HG03103 (cell line): ENCODE measurements around the gene CCNL2.
"Not testable (repeated sequence)": the region's sequence is repeated elsewhere in the genome, so short reads cannot be mapped to it uniquely, and the experiment has no call there.

Experiments
- ATAC-seq: cut with Tn5 transposase; IDR thresholded peaks from one replicate; pipeline ENCODE4 v1.9.1; 2021; ENCODE audit warnings: low read depth; ENCODE audit not compliant: unreplicated experiment

Gene CCNL2

DNA sequence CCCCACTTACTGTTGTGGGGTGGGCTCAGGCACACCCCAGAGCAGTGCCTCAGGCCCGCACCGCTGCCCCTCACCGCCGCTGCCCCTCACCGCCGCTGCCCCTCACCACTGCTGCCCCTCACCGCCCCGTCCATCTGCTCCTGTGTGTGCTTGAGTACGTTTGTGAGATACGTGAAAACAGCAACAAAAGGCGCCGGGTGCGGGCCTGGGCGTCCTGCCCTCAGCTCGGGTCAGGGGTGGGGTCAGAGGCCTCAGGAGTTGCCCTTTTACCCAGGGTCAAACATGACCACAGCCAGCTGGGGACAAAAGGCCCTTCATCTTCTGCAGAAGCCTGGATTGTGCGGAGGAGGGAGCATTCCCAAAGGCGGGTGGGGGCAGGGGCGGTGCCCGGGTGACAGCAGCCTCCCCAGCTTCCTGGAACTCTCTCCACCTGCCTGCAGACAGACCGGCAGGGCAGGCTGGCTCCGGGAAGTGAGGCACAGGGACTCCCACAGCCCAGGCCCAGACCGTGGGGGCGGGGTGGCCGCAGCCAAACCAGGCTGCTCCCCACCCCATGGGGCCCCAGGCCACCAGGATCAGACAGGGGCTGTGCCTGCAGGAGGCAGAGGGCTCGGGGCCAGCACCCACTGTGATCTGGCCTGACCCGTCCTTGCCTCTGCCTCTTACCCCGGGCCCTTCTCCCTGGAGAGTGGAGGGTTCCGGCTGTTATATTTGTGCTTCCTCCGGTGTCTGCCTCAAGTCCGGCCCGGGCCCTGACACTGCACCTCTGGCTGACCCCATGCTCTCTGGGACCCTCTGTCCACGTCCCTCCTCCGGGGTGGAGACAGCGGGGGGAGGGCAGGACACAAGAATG lies 34.0 kb upstream of the CCNL2 start:
- no peak for ATAC-seq

DNA sequence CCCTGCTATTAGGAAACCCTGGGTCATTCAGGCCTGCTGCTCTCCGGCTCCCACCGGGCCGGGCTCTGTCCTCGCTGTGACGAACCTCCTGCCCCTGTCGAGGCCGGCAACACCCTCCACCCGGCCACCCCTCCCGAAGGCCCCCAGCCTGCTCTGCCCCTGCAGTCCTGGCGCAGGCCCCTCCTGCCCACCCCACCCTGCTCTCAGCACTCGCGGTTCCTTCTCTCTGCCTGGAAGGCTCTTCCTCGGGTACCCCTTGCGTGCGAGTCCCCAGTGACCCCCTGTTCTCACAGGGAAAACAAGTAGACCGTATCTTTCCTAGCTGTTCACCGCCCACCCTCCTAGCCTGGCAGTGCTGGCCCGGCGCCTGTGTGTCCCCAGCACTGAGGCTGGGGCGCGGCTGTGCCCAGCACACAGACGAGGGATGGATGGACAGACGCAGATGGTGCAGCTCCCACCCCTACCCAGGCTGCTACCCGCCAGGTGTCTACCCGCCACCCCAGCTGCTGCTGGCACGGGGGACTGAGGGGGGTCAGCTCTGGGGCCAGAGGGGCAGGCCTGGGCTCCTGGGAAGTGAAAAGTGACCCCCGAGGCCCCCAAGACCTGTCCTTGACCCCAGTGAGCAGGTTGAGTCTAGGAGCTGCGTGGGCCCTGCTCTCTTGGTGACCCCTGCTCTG lies 33.3 kb upstream of the CCNL2 start:
- ATAC-seq = no peak

DNA sequence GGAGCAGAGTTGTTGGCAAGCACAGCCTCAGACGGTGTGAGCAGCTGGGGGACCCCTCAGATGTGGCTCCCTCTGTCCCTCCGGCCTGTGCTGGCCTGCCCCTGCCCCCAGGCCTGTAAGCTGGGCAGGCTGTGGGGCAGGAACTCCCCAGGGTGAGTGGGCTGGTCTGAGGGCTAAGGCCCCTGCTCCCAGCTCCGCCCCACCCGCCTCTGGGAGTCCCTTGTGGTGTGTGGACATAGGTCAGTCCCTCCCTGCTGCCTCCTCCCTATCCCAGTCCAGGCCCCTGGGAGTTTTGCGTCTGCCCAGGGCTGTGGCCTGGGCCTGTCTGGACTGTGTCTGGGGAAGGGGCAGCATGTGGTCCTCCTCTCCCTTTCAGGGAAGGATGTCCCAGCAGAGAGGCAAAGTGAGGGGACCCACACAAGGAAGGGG lies 32.7 kb upstream of the CCNL2 start:
- no peak for ATAC-seq

DNA sequence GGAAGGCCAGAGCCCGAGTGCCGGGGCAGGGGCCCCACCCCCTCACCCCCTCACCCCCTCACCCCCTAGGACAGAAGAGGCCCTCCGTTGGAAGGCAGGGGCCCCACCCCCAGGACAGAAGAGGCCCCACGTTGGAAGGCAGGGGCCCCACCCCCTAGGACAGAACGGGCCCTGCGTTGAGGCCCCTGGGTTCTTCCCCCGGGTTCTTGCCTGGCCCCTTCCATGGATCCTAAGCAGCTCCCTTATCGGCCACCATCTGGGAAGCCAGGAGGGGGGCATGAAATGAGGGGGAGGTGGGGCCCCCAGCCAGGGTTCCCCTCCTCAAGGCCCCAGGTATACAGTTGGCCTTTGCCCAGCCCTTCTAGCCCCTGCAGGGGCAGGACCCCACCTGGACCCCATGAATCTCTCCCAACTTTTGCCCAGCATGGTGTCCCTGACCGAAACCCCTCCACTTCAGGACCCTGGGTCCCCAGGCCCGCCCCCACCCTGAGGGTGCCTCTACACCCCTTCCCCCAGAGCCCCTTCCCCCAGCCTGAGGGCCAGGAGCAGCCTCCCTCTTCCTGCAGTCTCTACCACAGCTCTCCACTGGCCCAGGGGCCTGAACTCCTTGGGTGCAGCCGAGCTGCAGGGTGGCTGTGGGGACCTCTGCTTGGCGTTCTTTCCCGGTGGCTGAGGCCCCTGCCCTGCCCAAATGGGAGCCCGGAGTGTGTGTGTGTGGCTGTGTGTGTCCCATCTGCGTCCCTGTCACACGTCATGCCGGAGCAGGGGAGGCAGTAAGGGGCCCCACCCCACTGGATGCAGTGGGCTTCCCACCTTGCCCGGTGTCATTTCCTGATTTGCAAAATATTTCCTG lies 32.1 kb upstream of the CCNL2 start:
- no peak for ATAC-seq

DNA sequence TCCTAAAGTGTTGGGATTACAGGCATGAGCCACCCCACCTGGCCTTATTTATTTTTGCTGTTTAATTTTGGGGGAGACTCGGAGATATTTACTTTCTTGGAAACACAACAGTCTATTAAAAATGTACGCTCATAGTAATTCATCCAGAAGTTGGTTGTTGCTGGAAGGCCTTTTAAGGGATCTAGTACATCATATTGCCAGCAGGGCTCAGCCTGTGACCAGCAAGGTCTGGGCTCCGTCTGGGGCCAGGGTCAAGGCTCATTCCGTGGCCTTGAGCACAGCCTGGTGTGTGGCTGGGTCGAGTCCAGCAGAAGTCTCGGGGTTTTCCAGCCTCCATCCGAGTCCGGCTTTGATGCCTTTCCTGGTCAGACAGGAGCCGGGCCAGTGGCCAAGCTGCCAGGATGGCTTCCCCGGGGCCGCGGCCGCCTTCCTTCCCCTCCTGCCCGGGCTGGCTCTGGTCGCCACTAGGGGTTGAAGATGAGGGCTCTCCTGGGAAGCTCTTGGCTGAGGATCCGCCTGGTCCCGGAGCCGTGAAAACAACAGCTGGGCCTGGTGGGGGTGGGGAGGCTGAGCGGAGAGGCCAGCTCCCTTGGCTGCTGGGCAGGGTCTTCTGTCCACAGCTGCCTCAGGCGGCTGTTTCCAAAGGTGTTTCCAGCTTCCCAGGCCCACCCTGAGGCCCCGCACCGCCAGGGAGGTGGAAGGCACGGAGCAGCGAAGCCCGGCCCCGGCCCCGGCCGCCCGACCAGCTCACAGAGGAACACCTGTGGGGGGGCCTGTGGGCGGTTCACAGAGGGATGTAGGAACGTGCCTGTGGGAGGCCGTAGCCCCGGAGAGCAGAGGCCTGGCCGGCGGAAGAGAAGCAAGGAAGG lies 31.2 kb upstream of the CCNL2 start:
- ATAC-seq = no peak

DNA sequence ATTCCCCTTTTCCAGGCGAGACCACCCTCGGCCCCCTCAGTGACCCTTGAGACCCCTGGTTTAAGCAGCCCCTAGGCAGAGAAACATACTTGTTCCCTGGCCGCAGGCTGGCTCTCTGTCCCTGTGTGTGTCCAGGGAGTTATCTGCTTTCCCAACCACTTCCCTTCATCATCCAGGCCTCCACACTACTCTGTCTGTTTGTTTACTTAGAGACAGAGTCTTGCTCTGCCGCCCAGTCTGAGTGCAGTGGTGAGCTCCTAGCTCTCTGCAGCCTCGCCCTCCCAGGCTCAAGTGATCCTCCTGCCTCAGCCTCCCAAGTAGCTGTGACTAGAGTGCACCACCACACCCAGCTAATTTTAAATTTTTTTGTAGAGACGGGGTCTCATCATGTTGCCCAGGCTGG lies 30.5 kb upstream of the CCNL2 start:
- ATAC-seq = no peak

DNA sequence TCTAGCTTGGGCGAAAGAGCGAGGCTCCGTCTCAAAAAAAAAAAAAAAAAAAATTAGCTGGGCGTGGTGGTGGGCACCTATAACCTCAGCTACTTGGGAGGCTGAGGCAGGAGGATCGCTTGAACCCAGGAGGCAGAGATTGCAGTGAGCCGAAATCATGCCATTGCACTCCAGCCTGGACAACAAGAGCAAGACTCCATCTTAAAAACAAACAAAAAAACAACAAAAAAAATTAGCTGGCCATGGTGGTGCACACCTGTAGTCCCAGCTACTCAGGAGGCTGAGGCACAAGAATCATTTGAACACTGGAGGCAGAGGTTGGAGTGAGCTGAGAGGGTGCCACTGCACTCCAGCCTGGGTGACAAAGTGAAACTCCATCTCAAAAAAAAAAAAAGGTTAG lies 29.8 kb upstream of the CCNL2 start:
- not testable (repeated sequence) for ATAC-seq

DNA sequence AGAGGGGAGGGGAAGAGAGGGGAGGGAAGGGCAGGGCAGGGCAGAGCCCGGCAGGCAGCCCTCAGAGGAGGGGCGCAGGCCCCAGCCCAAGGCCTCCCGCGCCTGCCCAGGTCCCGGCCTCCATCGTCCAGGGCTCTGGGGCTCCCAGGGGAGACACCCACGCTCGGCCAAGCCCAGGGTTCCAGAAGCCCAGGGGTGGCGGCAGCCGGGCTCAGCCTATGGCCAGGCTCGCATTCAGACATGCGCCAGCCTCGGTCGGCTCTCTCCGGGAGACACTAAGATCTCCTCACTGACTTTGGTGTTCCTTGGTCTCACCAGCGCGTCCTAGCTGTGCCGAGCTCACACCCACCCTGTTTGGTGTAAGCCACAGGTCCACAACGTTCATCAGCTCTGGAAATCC lies 29.0 kb upstream of the CCNL2 start:
- no peak for ATAC-seq

DNA sequence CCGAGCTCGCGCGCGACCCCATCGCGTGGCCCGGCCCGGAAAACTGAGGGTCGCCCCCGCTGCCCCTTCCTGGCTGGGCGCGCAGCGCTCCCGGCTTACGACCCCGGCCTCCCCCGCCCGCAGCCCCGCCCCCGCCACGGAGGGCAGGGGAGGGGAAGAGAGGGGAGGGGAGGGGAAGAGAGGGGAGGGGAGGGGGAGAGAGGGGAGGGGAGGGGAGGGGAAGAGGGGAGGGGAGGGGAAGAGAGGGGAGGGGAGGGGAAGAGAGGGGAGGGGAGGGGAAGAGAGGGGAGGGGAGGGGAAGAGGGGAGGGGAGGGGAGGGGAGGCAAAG lies 28.6 kb upstream of the CCNL2 start:
- ATAC-seq = no peak

DNA sequence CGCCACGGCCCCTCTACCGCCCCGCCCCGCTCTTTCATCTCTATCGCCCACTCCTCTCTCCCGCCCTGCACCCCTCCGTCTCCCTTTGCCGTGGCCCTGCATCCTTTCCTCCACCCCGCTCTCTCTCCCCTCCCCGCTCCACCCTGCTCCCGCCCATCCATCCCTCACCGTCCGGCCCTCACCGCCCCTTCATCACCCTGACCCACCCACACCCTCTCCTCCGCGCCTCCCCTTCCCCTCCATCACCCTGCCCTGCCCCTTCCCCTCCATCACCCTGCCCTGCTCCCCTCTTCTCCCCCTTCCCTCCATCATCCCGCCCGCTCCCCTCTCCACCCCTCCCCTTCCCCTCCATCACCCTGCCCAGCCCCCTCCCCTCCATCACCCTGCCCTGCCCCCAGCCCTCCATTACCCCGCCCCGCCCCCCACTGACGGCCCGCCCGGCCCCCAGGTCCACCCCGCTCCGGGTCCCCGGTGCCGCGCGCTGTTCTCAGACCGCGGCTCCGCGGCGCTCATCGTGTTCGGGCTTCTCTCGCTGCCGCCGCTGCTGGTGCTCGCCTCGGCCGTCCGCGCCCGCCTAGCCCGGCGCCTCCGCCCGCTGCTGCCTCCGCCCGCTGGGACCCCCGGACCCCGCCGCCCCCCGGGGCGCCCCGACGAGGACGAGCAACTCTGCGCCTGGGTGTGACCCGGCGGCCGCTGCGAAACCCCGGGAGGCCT lies 28.1 kb upstream of the CCNL2 start:
- no peak for ATAC-seq

DNA sequence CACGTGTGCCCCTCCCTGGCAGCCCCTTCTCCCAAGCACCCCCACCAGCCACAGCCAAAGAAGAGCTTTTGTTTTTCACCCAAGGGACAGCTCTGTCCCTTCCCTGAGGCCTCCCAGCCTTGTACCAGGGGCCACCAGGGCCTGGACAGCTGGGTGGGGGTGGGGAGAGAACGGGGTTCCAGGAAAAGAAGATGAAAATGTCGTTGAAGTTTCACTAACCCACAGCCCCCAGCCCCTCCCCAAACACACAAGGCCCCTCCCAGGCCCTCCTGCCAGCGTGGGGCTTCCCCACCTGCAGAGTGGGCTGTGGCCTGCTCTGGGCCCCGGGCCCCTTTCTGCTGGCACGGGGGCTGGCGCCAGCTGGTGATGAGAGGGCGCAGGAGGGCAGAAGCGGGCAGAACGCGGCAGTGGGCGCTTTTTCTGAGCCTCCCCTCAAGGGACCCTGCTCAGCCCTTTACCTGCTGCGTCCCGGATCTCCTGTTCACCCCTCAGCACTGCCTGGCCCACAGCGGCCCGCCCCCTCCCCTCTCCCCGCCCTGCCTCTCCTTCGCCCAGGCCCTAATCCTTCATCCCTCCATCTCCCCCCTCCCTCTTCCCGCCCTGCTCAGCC lies 27.5 kb upstream of the CCNL2 start:
- no peak for ATAC-seq

DNA sequence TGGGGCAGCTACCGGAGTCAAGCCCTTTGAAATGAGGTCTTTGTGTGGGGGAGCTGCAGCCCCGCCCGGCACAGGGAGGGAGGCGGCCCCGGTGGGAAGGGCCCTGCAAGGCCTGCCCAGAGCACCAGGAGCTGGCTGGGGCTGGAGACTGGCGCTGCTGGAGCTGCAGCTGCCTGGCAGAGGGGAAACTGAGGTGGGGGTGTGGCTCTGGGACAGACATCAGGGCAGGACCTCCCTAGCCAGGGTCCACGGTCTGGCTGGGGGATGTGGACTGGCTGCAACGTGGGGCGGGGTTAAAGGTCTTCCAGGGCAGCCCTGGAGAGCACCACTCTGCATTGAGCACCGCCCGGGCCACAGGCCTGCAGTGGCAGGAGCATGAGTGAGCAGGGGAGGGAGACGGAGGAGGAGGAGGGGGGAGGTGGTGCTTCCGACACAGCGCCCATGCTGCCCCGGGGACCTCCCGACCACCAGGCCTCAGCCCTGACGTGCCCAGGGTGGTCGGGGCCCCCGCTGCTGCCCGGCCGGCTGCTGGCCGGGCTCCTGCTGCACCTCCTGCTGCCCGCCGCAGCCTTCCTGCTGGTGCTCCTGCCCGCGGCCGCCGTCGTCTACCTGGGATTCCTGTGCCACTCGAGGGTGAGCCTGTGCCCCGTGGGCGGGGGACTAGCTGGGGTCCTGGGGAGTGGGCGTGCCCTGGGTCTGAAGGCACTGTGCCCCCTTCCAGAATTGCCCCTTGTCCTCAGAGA lies 26.8 kb upstream of the CCNL2 start:
- ATAC-seq = no peak

DNA sequence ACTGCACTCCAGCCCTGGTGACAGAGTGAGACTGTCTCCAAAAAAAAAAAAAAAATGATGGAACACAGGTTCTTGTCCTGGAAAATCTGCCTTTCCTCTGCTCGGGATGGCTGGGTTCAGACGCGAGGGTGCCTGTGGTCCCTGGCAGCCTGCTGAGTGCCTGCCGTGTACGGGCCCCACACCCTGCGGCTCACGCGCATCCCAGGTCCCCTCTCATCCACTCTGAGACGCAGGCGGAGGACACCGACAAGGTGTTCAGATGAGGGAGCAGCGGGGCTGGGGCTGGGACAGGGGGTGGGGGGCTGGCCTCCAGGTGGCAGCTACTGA lies 26.3 kb upstream of the CCNL2 start:
- ATAC-seq = no peak

DNA sequence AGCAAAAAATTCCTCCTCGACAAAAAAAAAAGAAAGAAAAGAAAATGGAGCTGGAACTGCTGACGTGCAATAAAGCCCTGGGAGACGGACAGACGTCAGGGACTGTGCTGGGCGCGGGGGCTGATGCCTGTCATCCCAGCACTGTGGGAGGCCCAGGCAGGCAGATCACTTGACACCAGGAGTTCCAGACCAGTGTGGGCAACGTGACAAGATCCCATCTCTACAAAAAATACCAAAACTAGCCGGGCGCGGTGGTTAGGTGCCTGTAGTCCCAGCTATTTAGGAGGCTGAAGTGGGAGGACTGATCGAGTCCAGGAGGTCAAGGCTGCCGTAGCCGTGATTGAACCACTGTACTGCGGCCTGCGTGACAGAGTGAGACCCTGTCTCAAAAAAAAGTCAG lies 25.6 kb upstream of the CCNL2 start:
- no peak for ATAC-seq

DNA sequence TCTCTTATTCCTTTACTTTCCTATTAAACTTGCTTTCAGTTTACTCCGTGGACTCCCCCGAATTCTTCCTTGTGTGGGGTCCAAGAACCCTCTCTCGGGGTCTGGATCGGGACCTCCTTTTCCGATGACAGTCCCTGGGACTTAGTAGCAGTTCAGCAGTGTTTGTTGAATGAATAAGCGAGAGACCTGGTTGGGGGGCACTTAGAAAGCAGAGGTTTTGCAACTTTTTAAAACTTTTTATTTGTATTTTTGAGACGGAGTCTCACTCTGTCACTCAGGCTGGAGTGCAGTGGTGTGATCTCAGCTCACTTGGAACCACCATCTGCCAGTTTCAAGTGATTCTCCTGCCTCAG lies 24.1 kb upstream of the CCNL2 start:
- no peak for ATAC-seq

DNA sequence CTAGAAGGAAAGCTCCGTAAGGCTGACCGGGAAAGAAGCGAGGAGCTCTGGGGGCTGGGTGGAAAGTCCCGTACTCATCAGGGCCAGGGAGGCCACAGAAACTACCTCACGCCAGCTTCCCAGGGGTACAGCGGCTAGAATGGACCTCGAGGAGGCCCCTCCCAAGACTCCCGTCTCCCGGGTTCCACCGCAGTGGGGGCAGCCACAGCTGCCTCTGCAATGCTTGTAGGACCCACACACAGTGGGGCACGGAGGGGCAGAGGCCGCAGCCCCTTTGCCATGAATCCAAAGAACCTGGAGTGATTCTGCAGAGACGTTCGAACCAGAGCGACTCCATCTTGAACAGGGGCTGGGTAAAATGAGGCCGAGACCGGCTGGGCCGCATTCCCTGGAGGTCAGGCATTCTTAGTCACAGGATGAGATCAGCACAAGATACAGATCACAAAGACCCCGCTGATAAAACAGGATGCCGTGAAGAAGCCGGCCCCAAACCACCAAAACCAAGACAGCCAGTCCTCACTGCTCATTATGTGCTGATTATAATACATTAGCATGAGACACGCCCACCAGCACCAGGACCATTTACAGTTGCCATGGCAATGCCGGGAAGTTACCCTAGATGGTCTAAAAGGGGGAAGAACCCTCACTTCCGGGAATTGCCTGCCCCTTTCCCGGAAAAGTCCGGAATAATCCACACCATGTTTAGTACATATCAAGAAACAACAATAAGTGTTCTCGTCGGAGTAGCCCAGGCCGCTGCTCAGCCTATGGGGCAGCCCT lies 23.5 kb upstream of the CCNL2 start:
- ATAC-seq = no peak

DNA sequence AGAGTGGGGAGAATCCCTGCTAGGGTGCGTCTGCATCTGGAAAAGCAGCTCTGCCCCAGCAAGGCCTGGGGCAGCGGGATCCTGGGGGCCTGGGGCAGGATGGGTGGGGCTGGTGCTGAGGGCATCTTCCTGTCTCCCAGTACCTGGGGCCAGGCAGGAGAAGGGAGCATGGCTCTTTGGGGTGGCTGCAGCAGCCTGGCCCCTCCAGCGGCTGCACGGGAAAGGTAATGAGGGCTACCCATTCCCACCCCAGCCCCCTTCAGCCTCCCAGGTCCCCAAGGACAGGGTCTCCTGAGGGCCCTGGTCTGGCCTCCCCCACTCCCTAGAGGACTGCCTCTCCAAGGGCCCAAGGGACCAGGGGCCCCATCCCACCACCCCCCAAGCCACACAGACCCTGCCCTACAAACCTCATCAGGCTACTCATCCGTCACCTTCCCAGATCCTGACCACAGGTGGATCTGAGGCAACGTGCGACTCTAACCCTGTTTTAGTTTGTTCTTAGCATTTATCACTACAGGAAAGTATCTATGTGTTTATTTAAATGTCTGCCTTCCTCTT lies 22.9 kb upstream of the CCNL2 start:
- ATAC-seq = no peak
